DMS153 (cell line): ENCODE measurements around the gene SLC29A3.
A peak's percentile ranks its signal among the peaks of the same experiment; 100 is the strongest.
"Not testable (repeated sequence)": the region's sequence is repeated elsewhere in the genome, so short reads cannot be mapped to it uniquely, and the experiment has no call there.

Source experiments
- DNase-seq: peaks from one replicate; lab custom pipeline; 2025; lab: John Stamatoyannopoulos, UW

Gene SLC29A3

DNA sequence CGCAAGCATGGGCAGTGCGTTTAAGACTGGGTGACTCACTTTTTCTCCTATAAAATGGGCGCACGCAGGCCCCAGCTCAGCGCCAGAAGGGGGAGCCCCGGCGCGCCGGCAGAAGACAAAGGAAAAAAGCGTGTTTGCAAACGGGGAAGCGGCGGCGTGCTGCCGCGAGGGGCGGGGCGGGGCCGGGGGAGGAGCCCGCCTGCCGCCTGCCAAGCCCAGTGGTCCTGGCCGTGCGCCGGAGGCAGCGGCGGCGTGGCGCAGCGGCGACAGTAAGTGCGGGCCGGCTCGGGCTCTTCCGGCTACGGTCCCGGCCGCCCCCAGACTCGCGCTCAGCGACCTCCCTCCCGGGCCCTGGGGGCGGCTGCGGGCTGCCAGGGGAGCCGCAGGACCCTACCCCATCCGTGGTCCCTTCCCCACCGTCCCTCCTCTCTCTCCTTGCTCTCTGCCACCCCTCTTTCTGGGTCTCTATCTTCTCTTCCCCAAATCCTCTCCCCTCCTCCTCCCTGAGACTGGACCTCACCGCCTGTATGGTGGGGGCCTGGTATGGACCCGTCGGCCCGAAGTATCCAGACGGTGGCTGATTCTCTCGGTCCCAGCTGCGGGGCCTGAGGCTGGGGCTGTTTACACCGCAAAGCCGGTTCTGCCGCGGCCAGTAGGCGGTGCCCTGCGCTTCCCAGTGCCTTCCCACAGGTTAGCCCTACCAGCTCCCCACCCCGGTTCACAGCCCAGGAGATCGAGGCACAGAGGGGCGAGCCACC, at the start of gene SLC29A3:
Gene SLC29A3, plus strand, starts transcription at position 218 of the 758 bp plus-strand sequence. Its CDS starts 51 bp downstream, at position 269.
- DNase-seq, result peak; percentile 65

GRCh38 chr10:71269301-71270288, 49.5 kb upstream of the SLC29A3 start:
- DNase-seq, result no peak

- peak; percentile 24 for DNase-seq
Measured at GRCh38 chr10:71270301-71271220, 48.5 kb upstream of the SLC29A3 start.

- no peak for DNase-seq
Measured at GRCh38 chr10:71271662-71272055, 47.4 kb upstream of the SLC29A3 start.

GRCh38 chr10:71272056-71272771, 46.8 kb upstream of the SLC29A3 start:
- no peak for DNase-seq

GRCh38 chr10:71272974-71273373, 46.1 kb upstream of the SLC29A3 start:
- not testable (repeated sequence) for DNase-seq

GRCh38 chr10:71273506-71273905, 45.6 kb upstream of the SLC29A3 start:
- DNase-seq, result no peak

- DNase-seq, result no peak
Measured at GRCh38 chr10:71274901-71275796, 43.9 kb upstream of the SLC29A3 start.

DNA sequence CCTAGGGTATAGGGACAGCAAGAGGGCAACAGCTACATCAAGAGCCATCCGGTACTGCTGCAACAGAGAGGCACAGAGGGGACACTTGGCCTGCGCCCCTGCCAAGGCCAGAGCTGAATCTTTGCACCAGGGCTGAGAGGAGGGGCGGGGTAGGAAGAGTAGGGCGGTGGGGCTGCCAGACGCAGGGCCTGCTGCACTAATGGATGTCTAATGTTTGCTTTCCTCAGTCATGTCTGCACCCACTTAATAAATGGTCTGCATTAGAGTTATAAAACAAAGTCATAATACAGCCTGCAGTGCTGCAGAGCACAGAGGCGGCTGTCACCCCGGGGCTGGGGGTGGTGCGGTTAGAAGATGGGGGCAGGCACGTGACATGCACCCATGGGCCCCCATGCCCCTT, 42.2 kb upstream of the SLC29A3 start:
- no peak for DNase-seq

- no peak for DNase-seq
Measured at GRCh38 chr10:71277914-71278665, 41.0 kb upstream of the SLC29A3 start.

DNA sequence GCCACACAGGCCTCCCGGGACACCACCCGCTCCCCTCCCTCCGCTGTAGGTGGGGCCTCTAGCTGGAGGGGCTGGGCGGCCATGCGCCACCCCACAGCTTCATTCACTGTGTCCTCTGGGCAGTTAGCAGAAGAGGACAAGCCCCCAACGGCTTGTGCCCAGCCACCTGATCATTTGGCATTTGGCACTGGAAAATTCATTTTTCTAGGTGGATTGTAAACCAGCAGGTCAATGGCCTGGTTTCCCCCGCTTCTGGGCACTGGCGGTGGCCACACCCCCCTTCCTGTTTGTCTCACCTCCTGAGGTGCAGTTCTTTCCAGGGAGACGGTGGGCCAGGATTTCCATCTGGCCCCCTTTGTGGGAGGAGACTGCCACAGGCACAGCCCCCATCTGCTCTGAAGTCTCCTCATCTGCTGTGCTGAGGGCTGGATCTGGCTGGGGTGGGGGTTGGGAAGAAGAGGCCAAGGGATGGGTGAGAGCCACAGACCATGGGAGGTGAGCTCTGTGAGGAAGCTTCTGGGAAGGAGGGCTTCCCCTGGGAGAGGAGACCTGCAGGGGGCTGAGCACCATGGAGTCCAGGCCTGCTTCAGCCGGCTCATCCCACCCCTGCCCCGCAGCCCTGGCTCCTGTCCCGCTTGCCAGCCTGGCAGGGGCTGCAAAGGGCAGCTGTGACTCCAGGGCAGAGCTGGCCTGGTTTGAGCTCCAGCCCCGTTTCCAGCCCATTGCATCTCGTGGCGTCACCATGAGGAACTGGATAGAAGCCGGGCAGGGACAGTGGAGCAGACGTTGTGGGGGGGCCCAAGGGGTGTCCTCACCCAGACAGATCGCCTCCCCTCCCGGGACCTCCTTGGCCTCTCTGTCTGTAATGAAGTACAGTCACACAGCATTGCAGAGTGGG, 40.1 kb upstream of the SLC29A3 start:
- DNase-seq, result no peak

GRCh38 chr10:71279590-71280170, 39.4 kb upstream of the SLC29A3 start:
- no peak for DNase-seq

DNA sequence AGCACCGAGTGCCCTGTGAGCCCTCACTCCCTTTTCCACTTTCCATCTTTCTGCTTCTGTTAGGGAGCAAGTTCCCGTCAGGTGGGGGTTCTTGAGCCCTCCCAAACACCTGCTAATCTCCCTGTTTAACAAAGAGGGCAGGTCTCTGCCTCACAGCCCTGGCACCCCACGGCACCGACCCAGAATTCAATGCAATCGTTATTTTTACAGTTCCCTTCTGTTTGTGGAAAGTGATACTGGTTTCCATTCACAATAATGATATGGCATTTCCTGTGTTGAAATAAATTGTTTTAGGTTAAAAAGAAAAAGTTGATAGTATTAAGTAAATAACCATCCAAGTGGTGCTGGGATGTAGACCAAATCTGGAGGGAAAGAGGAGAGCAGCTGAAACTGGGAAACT, 38.8 kb upstream of the SLC29A3 start:
- DNase-seq, result no peak

DNA sequence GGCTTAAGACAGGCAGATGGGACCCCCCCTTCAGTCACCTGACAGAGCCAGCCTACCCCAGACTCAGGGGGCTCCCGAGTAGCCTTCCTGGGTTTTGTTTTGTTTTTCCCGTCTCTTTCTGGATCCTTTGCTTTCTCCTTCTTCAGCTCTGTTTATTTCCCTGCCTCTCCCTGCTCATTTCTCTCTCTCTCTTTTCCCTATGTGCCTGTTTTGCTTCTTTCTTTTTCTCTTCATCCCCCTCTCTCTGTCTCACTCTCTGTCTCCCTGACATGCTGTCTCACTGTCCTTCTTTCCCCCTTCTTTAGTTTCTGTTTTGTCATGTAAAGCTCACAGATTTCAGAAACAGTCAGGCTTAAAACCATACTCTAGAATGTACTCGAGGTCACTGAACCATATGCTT, 38.2 kb upstream of the SLC29A3 start:
- no peak for DNase-seq

DNA sequence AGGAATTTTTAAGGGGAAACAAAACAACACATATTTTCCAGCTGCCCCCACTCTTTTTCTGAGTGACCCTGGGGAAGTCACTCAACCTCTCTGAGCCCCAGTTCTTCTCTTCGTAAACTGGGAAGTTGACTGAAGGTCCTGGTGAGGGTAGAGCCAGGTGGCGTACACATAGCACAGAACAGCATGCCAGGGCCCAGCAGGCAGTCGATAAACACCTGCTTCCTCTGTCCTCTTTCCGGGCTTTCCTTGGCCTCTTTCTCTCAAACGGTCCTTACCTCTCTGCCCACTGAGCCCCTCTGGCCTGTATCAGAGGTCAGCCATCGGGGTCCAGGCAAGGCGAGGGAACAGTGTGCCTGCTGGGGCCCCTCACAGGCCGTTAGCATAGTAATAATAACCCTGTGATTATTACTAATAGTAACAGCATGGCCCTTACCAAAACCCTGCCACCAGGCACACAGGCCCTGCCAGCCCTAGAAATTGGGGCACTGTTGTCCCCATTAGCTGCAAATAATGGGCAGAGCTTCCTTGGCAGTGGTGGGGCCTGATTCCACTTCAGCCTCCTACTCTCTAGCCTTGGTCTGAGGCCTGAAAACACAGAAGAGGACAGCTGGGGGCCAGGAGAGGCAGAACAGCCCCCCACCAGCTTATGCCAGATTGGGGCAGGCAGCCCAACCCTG, 37.3 kb upstream of the SLC29A3 start:
- no peak for DNase-seq

DNA sequence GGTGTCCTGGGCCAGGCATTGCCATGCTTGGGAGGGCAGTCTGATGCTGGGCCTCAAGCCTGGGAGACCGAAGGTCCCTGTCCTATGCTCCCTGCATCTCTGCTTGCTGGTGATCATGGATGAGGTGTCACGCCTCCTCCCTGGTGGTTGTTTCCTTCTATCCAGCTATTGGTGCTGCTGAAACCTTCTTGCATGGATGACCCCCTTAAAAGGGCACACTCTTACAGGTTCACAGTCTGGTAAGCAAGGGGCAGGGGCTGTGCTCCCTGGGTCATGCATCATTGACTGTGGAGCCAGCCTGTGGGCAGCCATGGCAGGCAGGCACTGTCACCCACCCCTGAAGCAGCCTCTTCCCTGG, 36.8 kb upstream of the SLC29A3 start:
- no peak for DNase-seq

- DNase-seq, result no peak
Measured at GRCh38 chr10:71283410-71283809, 35.6 kb upstream of the SLC29A3 start.
